ENCODE data around the gene MED22.

The MED22 gene

DNA sequence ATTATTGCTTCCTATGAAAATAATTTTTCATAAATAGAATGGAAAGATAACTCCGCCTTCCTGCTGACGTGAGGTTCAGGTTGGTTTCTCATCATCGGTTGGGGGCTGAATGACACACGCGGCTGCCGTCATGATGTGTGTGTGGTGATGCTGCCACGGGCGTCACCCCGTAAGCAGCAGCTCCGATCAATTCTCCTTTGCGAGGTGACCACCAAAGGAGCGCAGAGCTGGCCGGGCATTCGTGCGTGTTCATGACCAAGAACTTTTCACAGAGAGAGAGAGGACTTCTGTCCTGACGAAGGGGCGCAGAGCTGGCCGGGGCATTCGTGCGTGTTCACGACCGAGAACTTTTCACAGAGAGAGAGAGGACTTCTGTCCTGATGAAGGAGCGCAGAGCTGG lies 42.2 kb downstream of the MED22 start:
- Histone ChIP-seq H3K27ac (replicated peaks) (no peak overlapping the region), H3K4me3 (replicated peaks; ENCODE audit: insufficient read depth, low read length) (no peak overlapping the region), H3K27me3 (ENCODE audit: insufficient read depth, poor library complexity, severe bottlenecking) (peaks cover 5% of the 10 kb centered on the region)
- no peak for TF ChIP-seq SPI1 (IDR thresholded peaks at IDR 0.05; ENCODE audit: borderline replicate concordance, low read depth)
- DNase-seq (ENCODE audit: low read depth in 1 of 2, low spot score in 1 of 2) = no peak

DNA sequence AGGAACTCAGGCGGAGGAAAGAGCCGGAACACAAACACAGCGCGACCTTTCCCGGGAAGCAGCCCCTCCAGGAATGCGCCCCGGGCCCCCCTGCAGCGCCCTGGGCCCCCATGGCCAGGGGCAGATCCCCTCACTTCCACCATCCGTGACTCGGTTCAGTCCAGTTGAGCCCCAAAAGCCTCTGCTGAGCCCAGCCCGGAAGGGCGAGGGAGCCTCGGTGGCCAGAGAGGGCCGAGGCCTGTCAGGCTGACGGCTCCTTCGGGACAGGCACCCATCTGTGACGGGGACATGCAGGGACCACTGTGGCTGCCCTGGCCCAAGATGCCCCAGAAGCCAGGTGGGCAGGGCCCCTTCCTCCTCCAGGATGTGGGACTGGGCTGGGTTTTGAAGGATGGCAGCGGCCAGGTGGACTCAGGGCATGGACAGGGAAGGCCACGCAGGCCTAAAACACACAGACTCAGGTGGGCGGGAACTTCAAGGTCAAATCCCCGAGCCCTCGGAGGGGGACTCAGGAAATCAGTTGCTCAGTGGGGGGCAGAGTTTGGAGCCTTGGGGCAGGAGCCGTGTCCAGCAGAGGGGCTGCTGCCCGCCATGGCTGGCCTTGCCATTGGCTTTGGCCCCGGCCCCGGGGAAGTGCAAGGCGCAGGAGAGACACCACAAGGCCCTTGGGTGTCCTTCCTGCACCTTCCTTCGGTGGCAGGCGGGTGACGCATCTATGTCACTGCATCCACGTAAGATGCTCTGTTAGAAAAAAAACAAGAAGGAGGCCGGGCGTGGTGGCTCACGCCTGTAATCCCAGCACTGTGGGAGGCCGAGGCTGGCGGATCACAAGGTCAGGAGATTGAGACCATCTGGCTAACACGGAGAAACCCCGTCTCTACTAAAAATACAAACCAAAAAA lies 43.2 kb downstream of the MED22 start:
- Histone ChIP-seq H3K27me3 (ENCODE audit: insufficient read depth, poor library complexity, severe bottlenecking) (peaks cover 5% of the 10 kb centered on the region), H3K27ac (replicated peaks) (no peak overlapping the region), H3K4me3 (replicated peaks; ENCODE audit: insufficient read depth, low read length) (no peak overlapping the region)
- no peak for DNase-seq (ENCODE audit: low read depth in 1 of 2, low spot score in 1 of 2)
- no peak for TF ChIP-seq POLR2AphosphoS5 (IDR thresholded peaks at IDR 0.05; ENCODE audit: low read depth)
- TF ChIP-seq, protein P1, sequence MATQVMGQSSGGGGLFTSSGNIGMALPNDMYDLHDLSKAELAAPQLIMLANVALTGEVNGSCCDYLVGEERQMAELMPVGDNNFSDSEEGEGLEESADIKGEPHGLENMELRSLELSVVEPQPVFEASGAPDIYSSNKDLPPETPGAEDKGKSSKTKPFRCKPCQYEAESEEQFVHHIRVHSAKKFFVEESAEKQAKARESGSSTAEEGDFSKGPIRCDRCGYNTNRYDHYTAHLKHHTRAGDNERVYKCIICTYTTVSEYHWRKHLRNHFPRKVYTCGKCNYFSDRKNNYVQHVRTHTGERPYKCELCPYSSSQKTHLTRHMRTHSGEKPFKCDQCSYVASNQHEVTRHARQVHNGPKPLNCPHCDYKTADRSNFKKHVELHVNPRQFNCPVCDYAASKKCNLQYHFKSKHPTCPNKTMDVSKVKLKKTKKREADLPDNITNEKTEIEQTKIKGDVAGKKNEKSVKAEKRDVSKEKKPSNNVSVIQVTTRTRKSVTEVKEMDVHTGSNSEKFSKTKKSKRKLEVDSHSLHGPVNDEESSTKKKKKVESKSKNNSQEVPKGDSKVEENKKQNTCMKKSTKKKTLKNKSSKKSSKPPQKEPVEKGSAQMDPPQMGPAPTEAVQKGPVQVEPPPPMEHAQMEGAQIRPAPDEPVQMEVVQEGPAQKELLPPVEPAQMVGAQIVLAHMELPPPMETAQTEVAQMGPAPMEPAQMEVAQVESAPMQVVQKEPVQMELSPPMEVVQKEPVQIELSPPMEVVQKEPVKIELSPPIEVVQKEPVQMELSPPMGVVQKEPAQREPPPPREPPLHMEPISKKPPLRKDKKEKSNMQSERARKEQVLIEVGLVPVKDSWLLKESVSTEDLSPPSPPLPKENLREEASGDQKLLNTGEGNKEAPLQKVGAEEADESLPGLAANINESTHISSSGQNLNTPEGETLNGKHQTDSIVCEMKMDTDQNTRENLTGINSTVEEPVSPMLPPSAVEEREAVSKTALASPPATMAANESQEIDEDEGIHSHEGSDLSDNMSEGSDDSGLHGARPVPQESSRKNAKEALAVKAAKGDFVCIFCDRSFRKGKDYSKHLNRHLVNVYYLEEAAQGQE (IDR thresholded peaks at IDR 0.05; ENCODE audit: insufficient replicate concordance, low read depth) = no peak
- no peak for TF ChIP-seq GABPA (IDR thresholded peaks at IDR 0.05; ENCODE audit: low read depth)
- TF ChIP-seq SPI1 (IDR thresholded peaks at IDR 0.05; ENCODE audit: borderline replicate concordance, low read depth) = no peak
- TF ChIP-seq, protein P2, sequence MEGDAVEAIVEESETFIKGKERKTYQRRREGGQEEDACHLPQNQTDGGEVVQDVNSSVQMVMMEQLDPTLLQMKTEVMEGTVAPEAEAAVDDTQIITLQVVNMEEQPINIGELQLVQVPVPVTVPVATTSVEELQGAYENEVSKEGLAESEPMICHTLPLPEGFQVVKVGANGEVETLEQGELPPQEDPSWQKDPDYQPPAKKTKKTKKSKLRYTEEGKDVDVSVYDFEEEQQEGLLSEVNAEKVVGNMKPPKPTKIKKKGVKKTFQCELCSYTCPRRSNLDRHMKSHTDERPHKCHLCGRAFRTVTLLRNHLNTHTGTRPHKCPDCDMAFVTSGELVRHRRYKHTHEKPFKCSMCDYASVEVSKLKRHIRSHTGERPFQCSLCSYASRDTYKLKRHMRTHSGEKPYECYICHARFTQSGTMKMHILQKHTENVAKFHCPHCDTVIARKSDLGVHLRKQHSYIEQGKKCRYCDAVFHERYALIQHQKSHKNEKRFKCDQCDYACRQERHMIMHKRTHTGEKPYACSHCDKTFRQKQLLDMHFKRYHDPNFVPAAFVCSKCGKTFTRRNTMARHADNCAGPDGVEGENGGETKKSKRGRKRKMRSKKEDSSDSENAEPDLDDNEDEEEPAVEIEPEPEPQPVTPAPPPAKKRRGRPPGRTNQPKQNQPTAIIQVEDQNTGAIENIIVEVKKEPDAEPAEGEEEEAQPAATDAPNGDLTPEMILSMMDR (IDR thresholded peaks at IDR 0.05; ENCODE audit: insufficient read depth, low read length) = no peak

DNA sequence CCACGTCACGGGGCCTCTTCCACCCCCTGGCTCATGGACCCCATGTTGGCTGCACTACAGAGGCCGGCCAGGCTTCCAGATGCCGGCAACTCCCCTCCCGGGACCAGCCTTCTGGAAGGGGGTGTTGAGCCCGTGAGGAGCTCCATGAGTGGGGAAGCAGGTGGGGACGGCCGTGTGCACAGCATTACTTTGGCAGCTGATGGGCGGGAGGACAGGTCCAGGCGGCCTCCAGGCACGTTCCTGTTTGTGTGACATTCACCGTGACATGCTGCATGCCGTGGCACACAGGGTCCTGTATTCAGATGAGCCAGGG lies 43.8 kb downstream of the MED22 start:
- no peak for DNase-seq (ENCODE audit: low read depth in 1 of 2, low spot score in 1 of 2)
- TF ChIP-seq, protein P1 (IDR thresholded peaks at IDR 0.05; ENCODE audit: insufficient replicate concordance, low read depth) = no peak
- no peak for TF ChIP-seq GABPA (IDR thresholded peaks at IDR 0.05; ENCODE audit: low read depth)
- TF ChIP-seq POLR2AphosphoS5 (IDR thresholded peaks at IDR 0.05; ENCODE audit: low read depth) = no peak
- TF ChIP-seq SPI1 (IDR thresholded peaks at IDR 0.05; ENCODE audit: borderline replicate concordance, low read depth) = no peak
- TF ChIP-seq, protein P2 (IDR thresholded peaks at IDR 0.05; ENCODE audit: insufficient read depth, low read length) = no peak
- no peak overlapping the region for H3K27ac ChIP-seq (replicated peaks)
- H3K27me3 ChIP-seq (ENCODE audit: insufficient read depth, poor library complexity, severe bottlenecking) = peaks cover 5% of the 10 kb centered on the region
- no peak overlapping the region for H3K4me3 ChIP-seq (replicated peaks; ENCODE audit: insufficient read depth, low read length)

DNA sequence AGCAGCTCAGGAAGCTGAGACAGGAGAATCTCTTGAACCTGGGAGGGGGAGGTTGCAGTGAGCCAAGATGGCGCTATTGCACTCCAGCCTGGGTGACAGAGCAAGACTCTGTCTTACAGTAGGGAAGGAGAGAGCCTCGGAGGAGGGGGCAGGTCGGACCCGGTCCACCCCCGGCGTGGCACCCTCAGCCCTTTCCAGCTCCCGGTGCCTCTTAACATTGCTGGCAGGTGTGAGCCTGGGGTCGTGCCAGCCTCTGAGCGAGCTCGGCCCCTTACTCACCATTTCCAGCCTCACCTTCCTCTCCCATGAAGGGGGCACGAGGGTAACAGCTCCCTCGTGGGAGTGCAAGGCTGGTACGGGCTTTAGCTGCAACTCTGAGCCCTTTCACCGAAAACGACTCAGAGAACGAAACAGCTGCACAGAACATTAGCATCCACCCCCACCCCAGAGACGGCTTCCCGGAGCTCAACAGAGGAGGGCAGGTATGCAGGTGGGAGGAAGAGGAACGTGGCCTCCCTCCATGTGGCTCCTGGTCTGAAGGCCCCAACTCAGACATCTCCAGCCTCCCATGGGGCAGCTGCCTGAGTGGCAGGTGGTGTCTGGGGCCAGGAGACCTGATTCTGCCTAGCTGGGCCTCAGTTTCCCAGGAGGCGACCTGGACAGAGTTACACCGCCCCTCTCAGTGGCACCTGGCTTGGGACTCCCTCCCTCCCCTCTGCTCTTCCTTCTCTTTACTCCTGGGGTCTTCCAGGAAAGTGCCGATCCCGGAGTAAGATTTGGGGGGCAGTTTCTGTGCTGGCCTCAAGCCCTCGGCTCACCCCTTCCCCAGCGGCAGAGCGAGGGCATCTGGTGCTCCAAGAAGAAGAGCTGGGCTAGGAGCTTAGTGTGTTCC lies 44.4 kb downstream of the MED22 start:
- TF ChIP-seq SPI1 (IDR thresholded peaks at IDR 0.05; ENCODE audit: borderline replicate concordance, low read depth) = no peak
- Histone ChIP-seq H3K27ac (replicated peaks) (no peak overlapping the region), H3K4me3 (replicated peaks; ENCODE audit: insufficient read depth, low read length) (no peak overlapping the region), H3K27me3 (ENCODE audit: insufficient read depth, poor library complexity, severe bottlenecking) (peaks cover 5% of the 10 kb centered on the region)
- no peak for DNase-seq (ENCODE audit: low read depth in 1 of 2, low spot score in 1 of 2)

Data from HL-60 (cell line).